COLO668 (cell line): ENCODE results near the gene NHEJ1.

ENCODE experiments used
- DNase-seq: peaks from one replicate; lab custom pipeline; 2025; ENCODE audit not compliant: unreplicated experiment; lab: John Stamatoyannopoulos, UW

NHEJ1 gene

GRCh38 chr2:219168932-219169331 is 8.3 kb upstream of the NHEJ1 start:
- DNase-seq, result no peak

GRCh38 chr2:219168526-219168925 is 7.9 kb upstream of the NHEJ1 start:
- DNase-seq, result no peak

- DNase-seq, result no peak
Observed at GRCh38 chr2:219167997-219168396, 7.4 kb upstream of the NHEJ1 start.

- DNase-seq, result no peak
Observed at GRCh38 chr2:219165058-219165911, 4.7 kb upstream of the NHEJ1 start.

GRCh38 chr2:219163156-219163555 is 2.5 kb upstream of the NHEJ1 start:
- DNase-seq, result no peak

- no peak for DNase-seq
Observed at GRCh38 chr2:219161097-219161496, 482 bp upstream of the NHEJ1 start.

- no peak for DNase-seq
Observed at GRCh38 chr2:219159771-219160185, 837 bp downstream of the NHEJ1 start.

- DNase-seq, result no peak
Observed at GRCh38 chr2:219158586-219158985, 2.0 kb downstream of the NHEJ1 start.

GRCh38 chr2:219158025-219158424 is 2.6 kb downstream of the NHEJ1 start:
- DNase-seq, result no peak

GRCh38 chr2:219157396-219157795 is 3.2 kb downstream of the NHEJ1 start:
- no peak for DNase-seq

- peak; percentile 46 for DNase-seq
Observed at GRCh38 chr2:219155054-219155644, 5.5 kb downstream of the NHEJ1 start.

GRCh38 chr2:219149667-219150066 is 10.9 kb downstream of the NHEJ1 start:
- DNase-seq, result peak; percentile 8

- DNase-seq, result no peak
Observed at GRCh38 chr2:219142329-219142728, 18.3 kb downstream of the NHEJ1 start.

- DNase-seq, result no peak
Observed at GRCh38 chr2:219140722-219141121, 19.9 kb downstream of the NHEJ1 start.

- no peak for DNase-seq
Observed at GRCh38 chr2:219133976-219134375, 26.6 kb downstream of the NHEJ1 start.

GRCh38 chr2:219131744-219132143 is 28.9 kb downstream of the NHEJ1 start:
- DNase-seq, result no peak

- DNase-seq, result no peak
Observed at GRCh38 chr2:219131327-219131726, 29.3 kb downstream of the NHEJ1 start.

GRCh38 chr2:219129589-219129988 is 31.0 kb downstream of the NHEJ1 start:
- DNase-seq, result no peak

GRCh38 chr2:219128396-219128795 is 32.2 kb downstream of the NHEJ1 start:
- no peak for DNase-seq

GRCh38 chr2:219127037-219127635 is 33.5 kb downstream of the NHEJ1 start:
- no peak for DNase-seq

GRCh38 chr2:219126555-219126954 is 34.1 kb downstream of the NHEJ1 start:
- no peak for DNase-seq

GRCh38 chr2:219125886-219126270 is 34.7 kb downstream of the NHEJ1 start:
- no peak for DNase-seq
